MM.1S (cell line): Measurements from ENCODE around the gene OVOL1.

Experiments
- EZH2 ChIP-seq: fragments of 300-600 bp; sonication (generic); optimal IDR thresholded peaks from 2 replicates; pipeline ENCODE3; 2017; ENCODE audit warnings: low read depth, mild to moderate bottlenecking, antibody characterized with exemption, low read length, mixed read lengths
- TF ChIP-seq, protein P1 (sequence below): fragments of 300-600 bp; sonication (generic); IDR thresholded peaks from 2 replicates; pipeline ENCODE4 v1.5.1; 2016; ENCODE audit warnings: antibody characterized with exemption, low read length, mixed read lengths

GRCh38 chr11:65814131-65814985 lies 27.5 kb downstream of the OVOL1 start:
- TF ChIP-seq, protein P1, sequence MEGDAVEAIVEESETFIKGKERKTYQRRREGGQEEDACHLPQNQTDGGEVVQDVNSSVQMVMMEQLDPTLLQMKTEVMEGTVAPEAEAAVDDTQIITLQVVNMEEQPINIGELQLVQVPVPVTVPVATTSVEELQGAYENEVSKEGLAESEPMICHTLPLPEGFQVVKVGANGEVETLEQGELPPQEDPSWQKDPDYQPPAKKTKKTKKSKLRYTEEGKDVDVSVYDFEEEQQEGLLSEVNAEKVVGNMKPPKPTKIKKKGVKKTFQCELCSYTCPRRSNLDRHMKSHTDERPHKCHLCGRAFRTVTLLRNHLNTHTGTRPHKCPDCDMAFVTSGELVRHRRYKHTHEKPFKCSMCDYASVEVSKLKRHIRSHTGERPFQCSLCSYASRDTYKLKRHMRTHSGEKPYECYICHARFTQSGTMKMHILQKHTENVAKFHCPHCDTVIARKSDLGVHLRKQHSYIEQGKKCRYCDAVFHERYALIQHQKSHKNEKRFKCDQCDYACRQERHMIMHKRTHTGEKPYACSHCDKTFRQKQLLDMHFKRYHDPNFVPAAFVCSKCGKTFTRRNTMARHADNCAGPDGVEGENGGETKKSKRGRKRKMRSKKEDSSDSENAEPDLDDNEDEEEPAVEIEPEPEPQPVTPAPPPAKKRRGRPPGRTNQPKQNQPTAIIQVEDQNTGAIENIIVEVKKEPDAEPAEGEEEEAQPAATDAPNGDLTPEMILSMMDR: no peak
- TF ChIP-seq EZH2: no peak
